Stomach (tissue), 4 donors: ENCODE measurements around the gene HLA-E.
"Not testable (repeated sequence)": the region's sequence is repeated elsewhere in the genome, so short reads cannot be mapped to it uniquely, and the experiment has no call there.

ENCODE experiments used
- CTCF ChIP-seq, 7 experiments: fragments of 450-650 bp in 4 of 7; fragments of 200-600 bp in 3 of 7; sonication (generic) in 3 of 7; IDR thresholded peaks; one replicate each; pipeline ENCODE4 v1.5.1; 2016 to 2019; ENCODE audit warnings: antibody characterized with exemption in 7 of 7, control low read depth in 2 of 7, mild to moderate bottlenecking in 1 of 7
- EP300 ChIP-seq: sonication (generic); formaldehyde crosslinking; IDR thresholded peaks from one replicate; pipeline ENCODE4 v1.6.1; 2017; ENCODE audit warnings: antibody characterized with exemption
- POLR2A ChIP-seq, 4 donors: fragments of 450-650 bp; IDR thresholded peaks; one replicate each; pipeline ENCODE4 v1.6.1; 2016; ENCODE audit warnings: antibody characterized with exemption in 4 of 4, control low read depth in 2 of 4, mild to moderate bottlenecking in 1 of 4, moderate library complexity in 1 of 4
- POLR2AphosphoS5 ChIP-seq, 3 donors: sonication (generic); formaldehyde crosslinking; IDR thresholded peaks; one replicate each; pipeline ENCODE4 v1.6.1; 2016; ENCODE audit warnings: antibody characterized with exemption in 3 of 3

DNA sequence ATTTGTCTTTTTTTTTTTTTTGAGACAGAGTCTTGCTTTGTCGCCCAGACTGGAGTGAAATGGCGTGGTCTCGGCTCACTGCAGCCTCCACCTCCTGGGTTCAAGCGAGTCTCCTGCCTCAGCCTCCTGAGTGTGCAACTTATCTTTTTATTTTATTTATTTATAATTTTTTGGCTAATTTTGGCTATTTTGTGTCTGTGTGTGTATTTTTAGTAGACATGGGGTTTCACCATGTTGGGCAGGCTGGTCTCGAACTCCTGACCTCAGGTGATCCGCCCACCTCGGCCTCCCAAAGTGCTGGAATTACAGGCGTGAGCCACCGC is 27.4 kb downstream of the HLA-E start:
- TF ChIP-seq POLR2A (IDR thresholded peaks at IDR 0.05); CTCF (IDR thresholded peaks at IDR 0.05); EP300; POLR2AphosphoS5 (IDR thresholded peaks at IDR 0.05): not testable (repeated sequence)
